Natural killer cell (primary cell): Measurements from ENCODE around the gene VPS13D. TPM values are rescaled to one million over a fixed set of nuclear protein-coding genes. Genes with fewer than 3 reads are reported as not detected.
A peak's percentile ranks its signal among the peaks of the same experiment; 100 is the strongest.

Experiments
- ATAC-seq, 3 donors: fragments of 150-1000 bp in 2 of 3; fragments of 200-7000 bp in 1 of 3; cut with Tn5 transposase; 1 replicate in 1 of 3; 2 replicates in 2 of 3; pipeline ENCODE4 v1.10.0; 2021; ENCODE audit warnings: mild to moderate bottlenecking in 2 of 3, moderate library complexity in 2 of 3
- DNase-seq, 2 donors: peaks; one replicate each; pipeline versions ENCODE4 v3.0.0 to v3.0.0-alpha.2; 2013 to 2021; ENCODE audit warnings: mixed read lengths in 1 of 2
- H3K27ac ChIP-seq: one replicate; pipeline ENCODE4 v1.5.1; 2013; ENCODE audit warnings: mild to moderate bottlenecking, low read length
- H3K27me3 ChIP-seq: one replicate; pipeline ENCODE4 v1.6.1; 2013; ENCODE audit warnings: low read length; ENCODE audit not compliant: control insufficient read depth, insufficient read depth
- H3K36me3 ChIP-seq: one replicate; pipeline ENCODE4 v1.6.1; 2013; ENCODE audit warnings: low read length; ENCODE audit not compliant: control insufficient read depth, insufficient read depth
- H3K4me1 ChIP-seq: one replicate; pipeline ENCODE4 v1.6.1; 2013; ENCODE audit warnings: low read length; ENCODE audit not compliant: control insufficient read depth, insufficient read depth
- H3K4me3 ChIP-seq: one replicate; pipeline ENCODE4 v1.5.1; 2013; ENCODE audit warnings: low read length
- H3K9me3 ChIP-seq: one replicate; pipeline ENCODE4 v1.6.1; 2013; ENCODE audit warnings: low read length; ENCODE audit not compliant: control insufficient read depth, insufficient read depth
- H3K27ac Mint-ChIP-seq, 2 donors: one replicate each; pipeline ENCODE4 v1.8.0; 2022; ENCODE audit warnings: mild to moderate bottlenecking in 2 of 2, mixed read lengths in 2 of 2, moderate library complexity in 1 of 2
- H3K27me3 Mint-ChIP-seq, 2 donors: one replicate each; pipeline ENCODE4 v1.8.0; 2022; ENCODE audit warnings: low read depth in 2 of 2, mixed read lengths in 2 of 2
- H3K36me3 Mint-ChIP-seq: one replicate; pipeline ENCODE4 v1.8.0; 2022; ENCODE audit warnings: mixed read lengths
- H3K4me1 Mint-ChIP-seq, 2 donors: one replicate each; pipeline ENCODE4 v1.8.0; 2022; ENCODE audit warnings: mixed read lengths in 2 of 2
- H3K4me3 Mint-ChIP-seq: one replicate; pipeline ENCODE4 v1.8.0; 2022; ENCODE audit warnings: mild to moderate bottlenecking, moderate library complexity, mixed read lengths
- H3K9me3 Mint-ChIP-seq, 2 donors: one replicate each; pipeline ENCODE4 v1.8.0; 2022; ENCODE audit warnings: mixed read lengths in 2 of 2
- WGBS: methylation state at CpG from one replicate; pipeline ENCODE4 v1.1.7; 2013; ENCODE audit warnings: missing lambda C conversion rate; ENCODE audit not compliant: insufficient coverage; 5-methylcytosine and 5-hydroxymethylcytosine counted together
- intact Hi-C: fragments of 100-400 bp; cut with micrococcal nuclease; formaldehyde crosslinking; loops from one replicate; pipeline ENCODE4 v1.14.2; 2022
- total RNA-seq, 4 donors: library from RNA; stranded (reverse); fragments of 120-200 nt in 1 of 4; gene quantifications; one replicate each; pipeline versions ENCODE4 v1.2.3 to v1.2.4, GENCODE V29; 2013 to 2022
- TF ChIP-seq, protein P1 (sequence below): fragments of 200-600 bp; IDR thresholded peaks from one replicate; pipeline ENCODE4 v1.8.0; 2022; ENCODE audit warnings: antibody characterized with exemption

The VPS13D gene
- total RNA-seq, 3 donors from 2014 or later (not counting 1 experiment from before 2014, with no cell fraction given) = 66.3 to 94.0 (median 81.7) TPM

DNA sequence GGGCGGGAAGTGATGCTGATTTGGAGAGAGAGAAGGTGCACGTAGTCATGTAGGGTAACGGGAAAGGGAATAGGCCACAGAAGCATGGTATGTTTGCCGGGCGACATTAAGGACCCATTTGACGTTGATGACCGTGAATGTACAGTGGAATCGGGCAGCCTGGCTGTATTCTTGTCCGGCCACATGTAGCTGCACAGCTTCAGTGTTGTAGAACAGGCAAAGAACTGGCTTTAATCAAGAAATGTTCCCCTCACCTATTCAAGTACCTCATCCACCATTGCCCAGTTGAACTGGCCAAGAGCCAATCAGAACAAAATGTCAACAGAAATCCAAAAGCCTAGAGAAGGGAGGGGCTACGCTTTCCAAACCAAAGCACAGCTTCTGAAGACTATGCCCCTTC is 283.4 kb downstream of the VPS13D start:
- intact Hi-C loops = no loop called here
- DNase-seq (no peak), ATAC-seq (no peak)
- TF ChIP-seq, protein P1, sequence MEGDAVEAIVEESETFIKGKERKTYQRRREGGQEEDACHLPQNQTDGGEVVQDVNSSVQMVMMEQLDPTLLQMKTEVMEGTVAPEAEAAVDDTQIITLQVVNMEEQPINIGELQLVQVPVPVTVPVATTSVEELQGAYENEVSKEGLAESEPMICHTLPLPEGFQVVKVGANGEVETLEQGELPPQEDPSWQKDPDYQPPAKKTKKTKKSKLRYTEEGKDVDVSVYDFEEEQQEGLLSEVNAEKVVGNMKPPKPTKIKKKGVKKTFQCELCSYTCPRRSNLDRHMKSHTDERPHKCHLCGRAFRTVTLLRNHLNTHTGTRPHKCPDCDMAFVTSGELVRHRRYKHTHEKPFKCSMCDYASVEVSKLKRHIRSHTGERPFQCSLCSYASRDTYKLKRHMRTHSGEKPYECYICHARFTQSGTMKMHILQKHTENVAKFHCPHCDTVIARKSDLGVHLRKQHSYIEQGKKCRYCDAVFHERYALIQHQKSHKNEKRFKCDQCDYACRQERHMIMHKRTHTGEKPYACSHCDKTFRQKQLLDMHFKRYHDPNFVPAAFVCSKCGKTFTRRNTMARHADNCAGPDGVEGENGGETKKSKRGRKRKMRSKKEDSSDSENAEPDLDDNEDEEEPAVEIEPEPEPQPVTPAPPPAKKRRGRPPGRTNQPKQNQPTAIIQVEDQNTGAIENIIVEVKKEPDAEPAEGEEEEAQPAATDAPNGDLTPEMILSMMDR = no peak
- no peaks in the 10 kb centered on the region for H3K27me3 Mint-ChIP-seq
- Histone ChIP-seq H3K36me3 (peaks cover 2% of the 10 kb centered on the region), H3K4me1 (peaks cover 20% of the 10 kb centered on the region), H3K27ac (no peak overlapping the region), H3K9me3 (no peaks in the 10 kb centered on the region), H3K27me3 (no peaks in the 10 kb centered on the region), H3K4me3 (no peak overlapping the region)
- 90% methylated on average over 10 of the region's 10 CpGs for WGBS
- H3K4me1 Mint-ChIP-seq = peaks cover 30 to 32% of the 10 kb centered on the region in 2 donors
- no peaks in the 10 kb centered on the region for H3K36me3 Mint-ChIP-seq
- H3K27ac Mint-ChIP-seq = peak overlapping the region in 1 of 2 donors; percentile 90
- H3K9me3 Mint-ChIP-seq = no peaks in the 10 kb centered on the region
- no peak overlapping the region for H3K4me3 Mint-ChIP-seq

DNA sequence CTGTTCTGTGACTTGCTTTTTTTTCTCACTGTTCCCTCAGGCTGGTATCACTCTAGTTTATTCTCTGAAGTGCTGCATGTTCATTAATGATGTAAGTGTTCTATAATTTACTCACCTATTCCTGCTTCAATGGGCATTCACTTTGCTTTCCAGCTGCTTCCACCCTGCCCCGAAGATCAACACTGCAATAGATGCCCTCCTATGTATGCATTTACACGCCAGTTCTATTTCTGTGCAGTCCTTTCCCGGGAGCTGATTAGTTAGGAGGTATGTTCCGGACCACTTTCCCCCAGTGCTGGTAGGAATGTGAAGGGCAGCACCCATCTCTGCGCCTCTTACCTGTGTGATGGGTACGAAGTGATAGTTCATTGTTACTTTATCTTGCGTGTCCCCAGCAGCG is 284.8 kb downstream of the VPS13D start:
- no peak overlapping the region for H3K27ac ChIP-seq
- Mint-ChIP-seq H3K27ac (peak overlapping the region; percentile 3 to 47), H3K4me1 (peaks cover 29 to 39% of the 10 kb centered on the region in 2 donors)

GRCh38 chr1:12515234-12515633 is 285.4 kb downstream of the VPS13D start:
- TF ChIP-seq, protein P1 = no peak
- Mint-ChIP-seq H3K4me3 (no peak overlapping the region), H3K36me3 (no peaks in the 10 kb centered on the region), H3K4me1 (peaks cover 25 to 33% of the 10 kb centered on the region in 2 donors), H3K27ac (no peak overlapping the region), H3K9me3 (no peaks in the 10 kb centered on the region), H3K27me3 (no peaks in the 10 kb centered on the region)
- H3K27me3 ChIP-seq = no peaks in the 10 kb centered on the region
- no peak for DNase-seq
- ATAC-seq = no peak
- WGBS = 98% methylated on average over 5 of the region's 5 CpGs
- intact Hi-C loops = no loop called here
- H3K36me3 ChIP-seq = no peaks in the 10 kb centered on the region
- no peak overlapping the region for H3K4me3 ChIP-seq
- H3K9me3 ChIP-seq = no peaks in the 10 kb centered on the region
- no peak overlapping the region for H3K27ac ChIP-seq
- peaks cover 22% of the 10 kb centered on the region for H3K4me1 ChIP-seq

More for the DNA sequence above, 284.8 kb downstream of the VPS13D start:
- Mint-ChIP-seq H3K27me3 (no peaks in the 10 kb centered on the region), H3K4me3 (no peak overlapping the region), H3K36me3 (no peaks in the 10 kb centered on the region), H3K9me3 (no peaks in the 10 kb centered on the region)
- no peaks in the 10 kb centered on the region for H3K9me3 ChIP-seq
- no peaks in the 10 kb centered on the region for H3K27me3 ChIP-seq
- DNase-seq = no peak
- no peak for ATAC-seq
- intact Hi-C loops = no loop called here
- no peak overlapping the region for H3K4me3 ChIP-seq
- H3K36me3 ChIP-seq = no peaks in the 10 kb centered on the region
- peaks cover 28% of the 10 kb centered on the region for H3K4me1 ChIP-seq
- 98% methylated on average over 8 of the region's 8 CpGs for WGBS
- TF ChIP-seq, protein P1 = no peak

DNA sequence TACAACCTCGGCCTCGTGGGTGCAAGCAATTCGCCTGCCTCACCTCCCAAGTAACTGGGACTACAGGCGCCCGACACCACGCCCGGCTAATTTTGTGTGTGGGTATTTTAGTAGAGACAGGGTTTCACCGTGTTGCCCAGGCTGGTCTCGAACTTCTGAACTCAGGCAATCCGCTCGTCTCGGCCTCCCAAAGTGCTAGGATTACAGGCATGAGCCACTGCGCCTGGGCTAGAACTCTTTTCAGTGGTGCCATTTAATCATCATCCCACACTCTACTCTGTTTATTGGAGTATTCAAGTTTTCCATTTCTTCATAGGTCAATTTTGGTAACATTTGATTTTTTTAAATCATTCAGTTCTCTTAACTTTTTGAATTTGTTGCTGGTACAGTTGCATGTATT is 286.9 kb downstream of the VPS13D start:
- Mint-ChIP-seq H3K27ac (no peak overlapping the region), H3K27me3 (no peaks in the 10 kb centered on the region), H3K4me3 (no peak overlapping the region), H3K36me3 (no peaks in the 10 kb centered on the region), H3K9me3 (no peaks in the 10 kb centered on the region), H3K4me1 (peaks cover 12 to 21% of the 10 kb centered on the region in 2 donors)
- Histone ChIP-seq H3K27me3 (no peaks in the 10 kb centered on the region), H3K4me1 (peaks cover 8% of the 10 kb centered on the region), H3K27ac (no peak overlapping the region), H3K4me3 (no peak overlapping the region), H3K36me3 (no peaks in the 10 kb centered on the region), H3K9me3 (no peaks in the 10 kb centered on the region)
- TF ChIP-seq, protein P1 = no peak
- 94% methylated on average over 12 of the region's 13 CpGs for WGBS
- intact Hi-C loops = no loop called here
- ATAC-seq (no peak), DNase-seq (no peak)
